HCT116 (cell line): Measurements from ENCODE around the gene CDR2. TPM values are rescaled to one million over a fixed set of nuclear protein-coding genes. Genes with fewer than 3 reads are reported as not detected.

Experiments
- ATAC-seq: fragments of 200-7000 bp; cut with Tn5 transposase; 2 replicates; pipeline ENCODE4 v1.9.1; 2020; ENCODE audit warnings: mild to moderate bottlenecking, moderate library complexity
- BruUV-seq: library from RNA; stranded (reverse); fragments of 400-500 nt; replicated peaks from 2 replicates; lab custom pipeline; 2021; lab: Mats Ljungman, UMichigan
- CTCF ChIA-PET: fragments of 300-600 bp; sonication (Branson Sonifier 250); formaldehyde crosslinking; loops from one replicate; lab custom pipeline; 2021; ENCODE audit warnings: antibody characterized with exemption; lab: Charles Lee
- POLR2A ChIA-PET: fragments of 300-600, 350-600 bp; sonication (Branson Sonifier 250); formaldehyde crosslinking; loops from one replicate; lab custom pipeline; 2021; ENCODE audit warnings: antibody characterized with exemption; lab: Charles Lee
- RAD21 ChIA-PET, 2 experiments: fragments of 300-600 bp; sonication (Branson Sonifier 250); formaldehyde crosslinking; loops; one replicate each; lab custom pipeline; 2023; ENCODE audit warnings: low total read pairs in 2 of 2; ENCODE audit not compliant: uncharacterized antibody in 2 of 2, unreplicated experiment in 2 of 2, low non-redundant PET in 1 of 2; lab: Charles Lee
- DNase-seq: peaks from one replicate; pipeline ENCODE4 v3.0.0-alpha.2; 2010; ENCODE audit warnings: low read depth, low spot score
- H2AFZ ChIP-seq: fragments of 200-600 bp; shearing (Covaris generic), sonication (generic); 2 replicates; pipeline ENCODE4 v1.6.1; 2017; ENCODE audit warnings: low read depth, mixed run types, mixed read lengths, antibody characterized with exemption, low read length; ENCODE audit not compliant: poor library complexity, severe bottlenecking
- H3K27ac ChIP-seq: 2 replicates; pipeline ENCODE4 v1.5.1; 2012; ENCODE audit warnings: low read depth, low read length
- H3K27me3 ChIP-seq: fragments of 200-600 bp; sonication (generic); 2 replicates; pipeline ENCODE4 v1.6.1; 2016; ENCODE audit warnings: mixed run types, low read length, mixed read lengths; ENCODE audit not compliant: insufficient read depth
- H3K36me3 ChIP-seq, 2 experiments: fragments of 200-500 bp in 1 of 2; fragments of 200-600 bp in 1 of 2; sonication (Bioruptor generic) in 1 of 2; sonication (generic) in 1 of 2; 2 replicates each; pipeline versions ENCODE4 v1.5.1 to v1.6.1; 2014 to 2016; ENCODE audit warnings: low read length in 2 of 2, inconsistent platforms in 1 of 2, mixed read lengths in 1 of 2, mixed run types in 1 of 2; ENCODE audit not compliant: insufficient read depth in 2 of 2, control insufficient read depth in 1 of 2
- H3K4me1 ChIP-seq, 2 experiments: fragments of 200-600 bp in 1 of 2; sonication (generic) in 1 of 2; 2 replicates each; pipeline versions ENCODE4 v1.5.1 to v1.6.1; 2012 to 2017; ENCODE audit warnings: low read length in 2 of 2, inconsistent platforms in 1 of 2, mild to moderate bottlenecking in 1 of 2, mixed read lengths in 1 of 2, mixed run types in 1 of 2, moderate library complexity in 1 of 2; ENCODE audit not compliant: insufficient read depth in 2 of 2, control insufficient read depth in 1 of 2
- H3K4me2 ChIP-seq: fragments of 200-600 bp; sonication (generic); 2 replicates; pipeline ENCODE4 v1.6.1; 2017; ENCODE audit warnings: mixed run types, low read length, mixed read lengths
- H3K4me3 ChIP-seq, 2 experiments: fragments of 200-600 bp in 1 of 2; sonication (generic) in 1 of 2; replicated peaks in 1 of 2; 2 replicates each; pipeline ENCODE4 v1.5.1; 2011 to 2016; ENCODE audit warnings: low read length in 2 of 2, control low read depth in 1 of 2, low read depth in 1 of 2, mild to moderate bottlenecking in 1 of 2, mixed read lengths in 1 of 2, mixed run types in 1 of 2
- H3K79me2 ChIP-seq: fragments of 200-600 bp; sonication (generic); 2 replicates; pipeline ENCODE4 v1.6.1; 2017; ENCODE audit warnings: mild to moderate bottlenecking, mixed run types, low read length, moderate library complexity, mixed read lengths; ENCODE audit not compliant: insufficient read depth
- H3K9ac ChIP-seq: fragments of 200-600 bp; sonication (generic); 2 replicates; pipeline ENCODE4 v1.6.1; 2016; ENCODE audit warnings: low read length, mixed read lengths
- H3K9me2 ChIP-seq: fragments of 200-600 bp; sonication (generic), shearing (Covaris generic); 2 replicates; pipeline ENCODE4 v1.6.1; 2017; ENCODE audit warnings: mixed run types, mild to moderate bottlenecking, moderate library complexity; ENCODE audit not compliant: insufficient read depth
- H3K9me3 ChIP-seq, 2 experiments: fragments of 200-500 bp in 1 of 2; fragments of 200-600 bp in 1 of 2; sonication (Bioruptor generic) in 1 of 2; sonication (generic) in 1 of 2; 2 replicates each; pipeline ENCODE4 v1.6.1; 2014 to 2017; ENCODE audit warnings: low read length in 2 of 2, mixed read lengths in 2 of 2, inconsistent platforms in 1 of 2, low read depth in 1 of 2, mild to moderate bottlenecking in 1 of 2, mixed run types in 1 of 2, moderate library complexity in 1 of 2; ENCODE audit not compliant: control insufficient read depth in 1 of 2, insufficient read depth in 1 of 2
- H4K20me1 ChIP-seq: fragments of 200-600 bp; sonication (generic), shearing (Covaris generic); 2 replicates; pipeline ENCODE4 v1.6.1; 2017; ENCODE audit warnings: mixed run types, mild to moderate bottlenecking, moderate library complexity; ENCODE audit not compliant: insufficient read depth
- ATF3 ChIP-seq: IDR thresholded peaks from 2 replicates; pipeline ENCODE4 v1.6.1; 2012
- CTCF ChIP-seq, 3 experiments: fragments of 200-600 bp in 1 of 3; sonication (generic) in 1 of 3; IDR thresholded peaks in 2 of 3; conservative IDR thresholded peaks in 1 of 3; 2 replicates each; pipeline ENCODE4 v1.5.1; 2012 to 2017; ENCODE audit warnings: low read depth in 2 of 3, low read length in 2 of 3, antibody characterized with exemption in 1 of 3, borderline replicate concordance in 1 of 3, control low read depth in 1 of 3, mild to moderate bottlenecking in 1 of 3, mixed read lengths in 1 of 3, mixed run types in 1 of 3, moderate library complexity in 1 of 3; ENCODE audit not compliant: insufficient read depth in 1 of 3
- EGR1 ChIP-seq: IDR thresholded peaks from 2 replicates; pipeline ENCODE4 v1.6.1; 2012; ENCODE audit warnings: low read depth
- ELF1 ChIP-seq: IDR thresholded peaks from 2 replicates; pipeline ENCODE4 v1.6.1; 2012; ENCODE audit warnings: low read depth, borderline replicate concordance
- FOSL1 ChIP-seq: IDR thresholded peaks from 2 replicates; pipeline ENCODE4 v1.6.1; 2012; ENCODE audit warnings: low read depth
- JUND ChIP-seq: IDR thresholded peaks from 2 replicates; pipeline ENCODE4 v1.6.1; 2012
- MAX ChIP-seq: IDR thresholded peaks from 2 replicates; pipeline ENCODE4 v1.6.1; 2012
- POLR2A ChIP-seq: IDR thresholded peaks from 2 replicates; pipeline ENCODE4 v1.7.0; 2011; ENCODE audit warnings: borderline replicate concordance; ENCODE audit not compliant: insufficient read depth, insufficient read length; ENCODE audit errors: extremely low read depth
- RAD21 ChIP-seq: IDR thresholded peaks from 2 replicates; pipeline ENCODE4 v1.6.1; 2012; ENCODE audit warnings: low read depth, mild to moderate bottlenecking
- SIN3A ChIP-seq: IDR thresholded peaks from 2 replicates; pipeline ENCODE4 v1.6.1; 2012; ENCODE audit warnings: low read depth
- SP1 ChIP-seq: IDR thresholded peaks from 2 replicates; pipeline ENCODE4 v1.6.1; 2012; ENCODE audit warnings: low read depth
- SRF ChIP-seq: IDR thresholded peaks from 2 replicates; pipeline ENCODE4 v1.6.1; 2012; ENCODE audit warnings: low read depth
- TCF7L2 ChIP-seq: IDR thresholded peaks from 2 replicates; pipeline ENCODE4 v1.7.0; 2011; ENCODE audit warnings: borderline replicate concordance, inconsistent platforms; ENCODE audit not compliant: insufficient read depth, insufficient read length; ENCODE audit errors: extremely low read depth
- YY1 ChIP-seq: IDR thresholded peaks from 2 replicates; pipeline ENCODE4 v1.6.1; 2011; ENCODE audit warnings: low read length, low read depth, moderate library complexity, mild to moderate bottlenecking; ENCODE audit not compliant: insufficient replicate concordance; ENCODE audit errors: extremely low read depth
- ZBTB33 ChIP-seq: IDR thresholded peaks from 2 replicates; pipeline ENCODE4 v1.6.1; 2011; ENCODE audit warnings: mild to moderate bottlenecking, low read length, moderate library complexity; ENCODE audit not compliant: insufficient replicate concordance; ENCODE audit errors: extremely low read depth
- ZFX ChIP-seq: fragments of 450-650 bp; IDR thresholded peaks from 2 replicates; pipeline ENCODE4 v1.6.1; 2017
- ZNF274 ChIP-seq: fragments of 200-500 bp; sonication (Bioruptor generic); IDR thresholded peaks from 2 replicates; pipeline ENCODE4 v1.6.1; 2014; ENCODE audit warnings: mild to moderate bottlenecking, low read depth, low read length, inconsistent platforms
- intact Hi-C: fragments of 100-400 bp; cut with micrococcal nuclease; formaldehyde crosslinking; loops from 2 replicates; pipeline ENCODE4 v1.10.0; 2022
- total RNA-seq: library from RNA; stranded (reverse); gene quantifications from one replicate; pipeline ENCODE4 v1.2.1, GENCODE V29; 2021; ENCODE audit not compliant: unreplicated experiment

Gene CDR2
- total RNA-seq, 1 experiment from 2014 or later: 27.3 TPM

GRCh38 chr16:22335668-22336246 lies 38.7 kb downstream of the CDR2 start:
- intact Hi-C loops: no loop called here
- no peak for TF ChIP-seq FOSL1
- TF ChIP-seq SRF: no peak
- no peak for TF ChIP-seq CTCF (IDR thresholded peaks at IDR 0.05 in 2 of 3, conservative IDR thresholded peaks at IDR 0.05 in 1 of 3; ENCODE audit: borderline replicate concordance in 1 of 3, insufficient read depth in 1 of 3, low read depth in 2 of 3, low read length in 2 of 3)
- TF ChIP-seq SIN3A: no peak
- TF ChIP-seq RAD21: no peak
- TF ChIP-seq ZBTB33: no peak
- TF ChIP-seq ATF3: no peak
- no peak for TF ChIP-seq POLR2A
- no peak for TF ChIP-seq ZNF274
- no peak for TF ChIP-seq SP1
- TF ChIP-seq JUND: no peak
- no peak for TF ChIP-seq TCF7L2
- TF ChIP-seq YY1: no peak
- TF ChIP-seq EGR1: no peak
- TF ChIP-seq ZFX: no peak
- TF ChIP-seq ELF1: no peak
- TF ChIP-seq MAX: no peak
- H3K9me3 ChIP-seq: peaks cover 0 to 5% of the 10 kb centered on the region in 2 experiments; a peak in 1 of 4 replicates
- H2AFZ ChIP-seq: no peak overlapping the region
- H3K79me2 ChIP-seq: peaks cover 10% of the 10 kb centered on the region
- BruUV-seq: no TSS peak
- no peaks in the 10 kb centered on the region for H3K4me1 ChIP-seq
- no peaks in the 10 kb centered on the region for H3K27me3 ChIP-seq
- no peak overlapping the region for H3K9ac ChIP-seq
- H3K4me3 ChIP-seq: no peak overlapping the region
- RAD21 ChIA-PET: no interaction called here
- no peaks in the 10 kb centered on the region for H3K9me2 ChIP-seq
- no peak for ATAC-seq
- peaks cover 21 to 40% of the 10 kb centered on the region in 2 experiments for H3K36me3 ChIP-seq
- POLR2A ChIA-PET: no interaction called here
- no peaks in the 10 kb centered on the region for H4K20me1 ChIP-seq
- no peak for DNase-seq
- CTCF ChIA-PET: no interaction called here
- H3K27ac ChIP-seq: no peak overlapping the region
- H3K4me2 ChIP-seq: no peak overlapping the region
